Measurements from ENCODE around the gene PHLPP1. TPM values are rescaled to one million over a fixed set of nuclear protein-coding genes. Genes with fewer than 3 reads are reported as not detected.
A peak's percentile ranks its signal among the peaks of the same experiment; 100 is the strongest.

Gene PHLPP1
- total and polyA plus RNA-seq, 2 of the 13 experiments (the other 11 are each of a cell fraction or from before 2014, with no cell fraction given), result 9.8 to 18.5 TPM

DNA sequence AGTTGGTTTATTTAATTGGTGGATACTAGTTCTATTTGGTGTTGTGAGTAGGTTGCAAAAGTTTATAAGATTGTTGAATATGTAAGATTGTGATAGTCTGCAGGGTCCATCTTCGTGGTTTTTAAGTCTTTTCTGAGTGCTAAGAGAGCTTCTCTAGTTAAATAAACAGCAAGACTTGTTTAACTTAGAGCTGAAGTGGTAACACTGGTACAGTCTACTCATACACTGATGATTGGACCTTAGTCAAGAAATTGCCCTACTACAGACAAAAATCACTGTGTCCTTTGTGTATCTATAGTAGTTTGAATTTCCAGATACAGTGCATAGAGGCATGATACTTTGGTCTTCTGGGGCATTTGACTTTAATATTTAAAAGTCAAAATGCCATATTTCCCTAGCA is 94.6 kb downstream of the PHLPP1 start (continued):
- TF ChIP-seq, protein P1, sequence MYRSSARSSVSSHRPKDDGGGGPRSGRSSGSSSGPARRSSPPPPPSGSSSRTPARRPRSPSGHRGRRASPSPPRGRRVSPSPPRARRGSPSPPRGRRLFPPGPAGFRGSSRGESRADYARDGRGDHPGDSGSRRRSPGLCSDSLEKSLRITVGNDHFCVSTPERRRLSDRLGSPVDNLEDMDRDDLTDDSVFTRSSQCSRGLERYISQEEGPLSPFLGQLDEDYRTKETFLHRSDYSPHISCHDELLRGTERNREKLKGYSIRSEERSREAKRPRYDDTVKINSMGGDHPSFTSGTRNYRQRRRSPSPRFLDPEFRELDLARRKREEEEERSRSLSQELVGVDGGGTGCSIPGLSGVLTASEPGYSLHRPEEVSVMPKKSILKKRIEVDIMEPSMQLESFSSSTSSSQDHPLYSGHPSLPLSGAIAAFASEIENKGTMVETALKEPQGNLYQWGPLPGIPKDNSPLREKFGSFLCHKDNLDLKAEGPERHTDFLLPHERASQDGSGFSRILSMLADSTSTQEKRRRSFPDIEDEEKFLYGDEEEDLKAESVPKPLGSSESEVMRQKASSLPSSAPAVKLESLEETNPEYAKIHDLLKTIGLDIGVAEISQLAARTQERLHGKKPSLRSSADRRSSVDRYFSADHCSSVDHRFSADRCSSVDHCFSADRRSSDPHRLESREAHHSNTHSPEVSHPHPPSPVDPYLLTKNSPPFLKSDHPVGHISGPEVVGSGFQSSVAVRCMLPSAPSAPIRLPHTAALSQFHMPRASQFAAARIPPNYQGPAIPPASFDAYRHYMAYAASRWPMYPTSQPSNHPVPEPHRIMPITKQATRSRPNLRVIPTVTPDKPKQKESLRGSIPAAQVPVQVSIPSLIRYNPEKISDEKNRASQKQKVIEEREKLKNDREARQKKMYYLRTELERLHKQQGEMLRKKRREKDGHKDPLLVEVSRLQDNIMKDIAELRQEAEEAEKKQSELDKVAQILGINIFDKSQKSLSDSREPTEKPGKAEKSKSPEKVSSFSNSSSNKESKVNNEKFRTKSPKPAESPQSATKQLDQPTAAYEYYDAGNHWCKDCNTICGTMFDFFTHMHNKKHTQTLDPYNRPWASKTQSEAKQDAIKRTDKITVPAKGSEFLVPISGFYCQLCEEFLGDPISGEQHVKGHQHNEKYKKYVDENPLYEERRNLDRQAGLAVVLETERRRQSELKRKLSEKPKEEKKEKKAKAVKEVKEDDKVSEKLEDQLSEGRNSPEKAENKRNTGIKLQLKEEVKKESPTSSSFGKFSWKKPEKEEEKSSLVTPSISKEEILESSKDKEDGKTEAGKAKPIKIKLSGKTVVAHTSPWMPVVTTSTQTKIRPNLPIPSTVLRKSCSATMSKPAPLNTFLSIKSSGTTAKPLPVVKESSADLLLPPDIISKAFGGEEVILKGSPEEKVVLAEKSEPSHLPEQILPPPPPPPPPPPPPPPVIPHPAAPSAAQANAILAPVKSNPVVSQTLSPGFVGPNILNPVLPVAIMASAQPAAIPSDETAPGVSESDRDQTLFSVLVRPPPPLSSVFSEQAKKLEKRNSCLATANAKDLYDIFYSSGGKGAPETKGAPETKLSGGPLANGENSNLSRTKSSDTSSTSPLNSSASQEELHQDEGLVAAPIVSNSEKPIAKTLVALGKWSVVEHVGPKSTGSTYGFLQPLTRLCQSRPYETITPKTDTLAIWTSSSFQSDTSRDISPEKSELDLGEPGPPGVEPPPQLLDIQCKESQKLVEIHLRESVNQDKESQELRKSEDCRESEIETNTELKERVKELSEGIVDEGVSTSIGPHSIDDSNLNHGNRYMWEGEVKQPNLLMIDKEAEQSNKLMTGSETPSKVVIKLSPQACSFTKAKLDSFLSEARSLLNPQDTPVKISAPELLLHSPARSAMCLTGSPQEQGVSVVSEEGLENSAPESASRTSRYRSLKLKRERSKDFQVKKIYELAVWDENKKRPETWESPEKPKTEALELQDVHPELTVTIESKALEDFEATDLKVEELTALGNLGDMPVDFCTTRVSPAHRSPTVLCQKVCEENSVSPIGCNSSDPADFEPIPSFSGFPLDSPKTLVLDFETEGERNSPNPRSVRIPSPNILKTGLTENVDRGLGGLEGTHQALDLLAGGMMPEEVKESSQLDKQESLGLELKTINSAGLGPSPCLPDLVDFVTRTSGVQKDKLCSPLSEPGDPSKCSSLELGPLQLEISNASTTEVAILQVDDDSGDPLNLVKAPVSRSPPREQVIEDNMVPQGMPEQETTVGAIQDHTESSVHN (CRISPR knock-in tag; IDR thresholded peaks at IDR 0.05), result no peak
- TF ChIP-seq FOXA1 (IDR thresholded peaks at IDR 0.05) (no peak), FOXA1 (CRISPR knock-in tag; IDR thresholded peaks at IDR 0.05) (0 out of 2 replicates have a peak, but pooled peaks have one; percentile 18), ZNF230 (CRISPR knock-in tag; IDR thresholded peaks at IDR 0.05) (no peak), MED1 (CRISPR knock-in tag; IDR thresholded peaks at IDR 0.05) (no peak)

DNA sequence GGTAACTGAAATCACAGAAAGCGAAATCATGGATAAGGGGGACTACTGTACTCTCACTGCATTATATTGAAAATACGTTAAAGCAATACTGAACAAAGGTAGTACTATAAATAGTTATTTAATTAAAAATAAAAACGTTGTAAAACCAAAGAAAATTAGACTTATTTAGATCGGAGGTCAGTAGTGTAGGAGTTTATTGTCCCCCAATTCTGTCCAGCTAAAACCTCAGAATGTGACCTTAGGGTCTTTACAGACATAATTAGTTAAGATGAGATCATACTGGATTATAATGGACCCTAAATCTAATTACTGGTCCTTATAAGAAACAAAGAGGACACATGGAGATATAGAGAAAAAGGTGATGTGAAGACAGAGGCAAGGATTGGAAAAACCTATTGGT is 95.3 kb downstream of the PHLPP1 start:
- 85% methylated on average over 4 of the region's 4 CpGs for WGBS (ENCODE audit: low lambda C conversion rate)
- CTCF ChIA-PET (ENCODE audit: low intra/inter-chr PET ratio, low total read pairs), result no interaction called here

More for the DNA sequence above, 95.3 kb downstream of the PHLPP1 start:
- Histone ChIP-seq H2AFZ (ENCODE audit: low read length) (no peak overlapping the region), H3K79me2 (ENCODE audit: insufficient read depth, low read length) (peaks cover 66% of the 10 kb centered on the region), H3K27ac (ENCODE audit: extremely low read length, insufficient read depth, low read length) (no peak overlapping the region), H3K4me3 (replicated peaks in 1 of 3; ENCODE audit: insufficient read depth in 1 of 3, low read depth in 2 of 3, low read length in 3 of 3) (no peak overlapping the region), H3K9ac (ENCODE audit: insufficient read depth, low read depth, low read length) (no peak overlapping the region), H3K9me3 (ENCODE audit: low read length) (no peaks in the 10 kb centered on the region), H3K36me3 (replicated peaks in 1 of 2; ENCODE audit: control insufficient read depth in 1 of 2, insufficient read depth in 2 of 2, low read length in 2 of 2) (no peaks in the 10 kb centered on the region), H3K4me1 (ENCODE audit: insufficient read depth, low read length) (peaks cover 63% of the 10 kb centered on the region), H3K27me3 (ENCODE audit: control insufficient read depth in 1 of 2, insufficient read depth in 2 of 2, low read length in 2 of 2) (no peaks in the 10 kb centered on the region), H4K20me1 (ENCODE audit: insufficient read depth, low read length) (no peaks in the 10 kb centered on the region), H3K4me2 (ENCODE audit: low read depth, low read length) (no peak overlapping the region)
- intact Hi-C loops (cut with micrococcal nuclease; ENCODE audit: unreplicated experiment) (no loop called here), in situ Hi-C loops (cut with HindIII; ENCODE audit: extremely low pct_ligation_motif_present, low pct_unique_long_range_greater_than_20kb) (no loop called here)
- TF ChIP-seq, protein P2, sequence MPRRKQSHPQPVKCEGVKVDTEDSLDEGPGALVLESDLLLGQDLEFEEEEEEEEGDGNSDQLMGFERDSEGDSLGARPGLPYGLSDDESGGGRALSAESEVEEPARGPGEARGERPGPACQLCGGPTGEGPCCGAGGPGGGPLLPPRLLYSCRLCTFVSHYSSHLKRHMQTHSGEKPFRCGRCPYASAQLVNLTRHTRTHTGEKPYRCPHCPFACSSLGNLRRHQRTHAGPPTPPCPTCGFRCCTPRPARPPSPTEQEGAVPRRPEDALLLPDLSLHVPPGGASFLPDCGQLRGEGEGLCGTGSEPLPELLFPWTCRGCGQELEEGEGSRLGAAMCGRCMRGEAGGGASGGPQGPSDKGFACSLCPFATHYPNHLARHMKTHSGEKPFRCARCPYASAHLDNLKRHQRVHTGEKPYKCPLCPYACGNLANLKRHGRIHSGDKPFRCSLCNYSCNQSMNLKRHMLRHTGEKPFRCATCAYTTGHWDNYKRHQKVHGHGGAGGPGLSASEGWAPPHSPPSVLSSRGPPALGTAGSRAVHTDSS (CRISPR knock-in tag; conservative IDR thresholded peaks at IDR 0.05), result no peak
- POLR2A ChIA-PET, result no interaction called here
- FAIRE-seq, result no peak
- DNase-seq (ENCODE audit: low spot score), result no peak
- no TSS peak for BruUV-seq (replicated peaks)
- no peak for ATAC-seq
